H1 (cell line): ENCODE results near the gene RPS6KA2. TPM values are rescaled to one million over a fixed set of nuclear protein-coding genes. Genes with fewer than 3 reads are reported as not detected.

ENCODE experiments used
- CTCF ChIA-PET: fragments of 300-600 bp; sonication (Branson Sonifier 250); formaldehyde crosslinking; loops from one replicate; lab custom pipeline; 2021; ENCODE audit not compliant: partially characterized antibody; lab: Charles Lee
- POLR2A ChIA-PET: fragments of 300-600 bp; sonication (Branson Sonifier 250); formaldehyde crosslinking; loops from one replicate; lab custom pipeline; 2021; ENCODE audit warnings: inconsistent platforms; ENCODE audit not compliant: partially characterized antibody; lab: Charles Lee
- DNase-seq, 2 experiments: peaks; one replicate each; pipeline versions ENCODE4 v3.0.0 to v3.0.0-alpha.2; 2010 to 2022; ENCODE audit warnings: low spot score in 2 of 2, low read depth in 1 of 2, mixed read lengths in 1 of 2
- FAIRE-seq: peaks from 2 replicates; lab custom pipeline; 2011; peaks lifted over from hg19 to GRCh38; lab: Jason Lieb, UNC
- H2AFZ ChIP-seq: 2 replicates; pipeline ENCODE4 v1.8.1; 2012; ENCODE audit warnings: low read length, inconsistent platforms
- H2AK5ac ChIP-seq: 2 replicates; pipeline ENCODE4 v1.6.1; 2013; ENCODE audit warnings: low read depth, low read length
- H2BK120ac ChIP-seq: replicated peaks from 2 replicates; pipeline ENCODE3; 2013; ENCODE audit warnings: low read depth, low read length, inconsistent platforms
- H2BK12ac ChIP-seq: 2 replicates; pipeline ENCODE4 v1.6.1; 2013; ENCODE audit warnings: low read depth, low read length
- H2BK15ac ChIP-seq: 2 replicates; pipeline ENCODE4 v1.6.1; 2013; ENCODE audit warnings: low read length
- H2BK20ac ChIP-seq: 2 replicates; pipeline ENCODE4 v1.6.1; 2013; ENCODE audit warnings: low read length
- H2BK5ac ChIP-seq: 2 replicates; pipeline ENCODE4 v1.6.1; 2013; ENCODE audit warnings: low read depth, low read length
- H3K14ac ChIP-seq: 2 replicates; pipeline ENCODE4 v1.6.1; 2013; ENCODE audit warnings: inconsistent platforms; ENCODE audit not compliant: insufficient read length
- H3K18ac ChIP-seq: 2 replicates; pipeline ENCODE4 v1.6.1; 2013; ENCODE audit warnings: low read length; ENCODE audit errors: extremely low read depth
- H3K23ac ChIP-seq: 2 replicates; pipeline ENCODE4 v1.6.1; 2013; ENCODE audit warnings: inconsistent platforms; ENCODE audit not compliant: insufficient read length
- H3K23me2 ChIP-seq: 2 replicates; pipeline ENCODE4 v1.6.1; 2013; ENCODE audit warnings: low read depth, low read length
- H3K27ac ChIP-seq: 2 replicates; pipeline ENCODE4 v1.6.1; 2011; ENCODE audit warnings: low read depth, low read length, inconsistent platforms
- H3K27me3 ChIP-seq, 4 experiments: replicated peaks in 1 of 4; 1 replicate in 1 of 4; 2 replicates in 3 of 4; pipeline versions ENCODE4 v1.6.1 to v1.8.1; 2011 to 2013; ENCODE audit warnings: low read length in 3 of 4, mild to moderate bottlenecking in 3 of 4, inconsistent platforms in 2 of 4, mixed read lengths in 2 of 4, moderate library complexity in 1 of 4; ENCODE audit not compliant: control insufficient read depth in 3 of 4, insufficient read depth in 3 of 4; ENCODE audit errors: extremely low read depth in 1 of 4
- H3K36me3 ChIP-seq, 4 experiments: 2 replicates each; pipeline versions ENCODE4 v1.6.1 to v1.8.1; 2011 to 2013; ENCODE audit warnings: mild to moderate bottlenecking in 4 of 4, low read length in 3 of 4, moderate library complexity in 2 of 4, control low read depth in 1 of 4, inconsistent platforms in 1 of 4; ENCODE audit not compliant: insufficient read depth in 4 of 4, control insufficient read depth in 2 of 4
- H3K4ac ChIP-seq: replicated peaks from 2 replicates; pipeline ENCODE3; 2013; ENCODE audit warnings: low read length, low read depth, mixed read lengths, inconsistent platforms; ENCODE audit not compliant: insufficient read length
- H3K4me1 ChIP-seq, 4 experiments: replicated peaks in 1 of 4; 1 replicate in 1 of 4; 2 replicates in 3 of 4; pipeline versions ENCODE4 v1.6.1 to v1.8.1; 2011 to 2013; ENCODE audit warnings: low read length in 3 of 4, inconsistent platforms in 2 of 4, mixed read lengths in 1 of 4; ENCODE audit not compliant: insufficient read depth in 4 of 4, control insufficient read depth in 3 of 4
- H3K4me2 ChIP-seq, 2 experiments: 2 replicates each; pipeline versions ENCODE4 v1.6.1 to v1.8.1; 2011 to 2013; ENCODE audit warnings: low read depth in 2 of 2, low read length in 2 of 2, control low read depth in 1 of 2, inconsistent platforms in 1 of 2, mild to moderate bottlenecking in 1 of 2; ENCODE audit not compliant: insufficient read depth in 1 of 2
- H3K4me3 ChIP-seq, 4 experiments: fragments of 200-600, 300-600 bp in 1 of 4; sonication (generic), shearing (Covaris generic), sonication (Bioruptor Twin) in 1 of 4; 2 replicates each; pipeline versions ENCODE4 v1.5.1 to v1.8.1; 2011 to 2016; ENCODE audit warnings: low read length in 4 of 4, low read depth in 3 of 4, control low read depth in 2 of 4, inconsistent platforms in 2 of 4, mild to moderate bottlenecking in 2 of 4, mixed read lengths in 1 of 4, moderate library complexity in 1 of 4; ENCODE audit not compliant: insufficient read depth in 2 of 4; ENCODE audit errors: extremely low read depth in 1 of 4
- H3K56ac ChIP-seq: replicated peaks from 2 replicates; pipeline ENCODE3; 2013; ENCODE audit warnings: low read depth, mild to moderate bottlenecking, mixed read lengths, low read length, inconsistent platforms; ENCODE audit not compliant: insufficient read length
- H3K79me1 ChIP-seq: 2 replicates; pipeline ENCODE4 v1.6.1; 2013; ENCODE audit warnings: low read depth, low read length, control low read depth
- H3K79me2 ChIP-seq, 2 experiments: 2 replicates each; pipeline versions ENCODE4 v1.6.1 to v1.8.1; 2012 to 2013; ENCODE audit warnings: low read length in 2 of 2, mild to moderate bottlenecking in 2 of 2, inconsistent platforms in 1 of 2; ENCODE audit not compliant: insufficient read depth in 2 of 2, control insufficient read depth in 1 of 2
- H3K9ac ChIP-seq, 4 experiments: replicated peaks in 1 of 4; 1 replicate in 1 of 4; 2 replicates in 3 of 4; pipeline versions ENCODE4 v1.6.1 to v1.8.1; 2011 to 2013; ENCODE audit warnings: low read depth in 3 of 4, low read length in 3 of 4, control low read depth in 2 of 4, mild to moderate bottlenecking in 2 of 4, moderate library complexity in 2 of 4, inconsistent platforms in 1 of 4; ENCODE audit errors: extremely low read depth in 1 of 4
- H3K9me3 ChIP-seq, 2 experiments: 2 replicates each; pipeline versions ENCODE4 v1.6.1 to v1.8.1; 2012 to 2013; ENCODE audit warnings: mild to moderate bottlenecking in 2 of 2, moderate library complexity in 2 of 2, control low read depth in 1 of 2, inconsistent platforms in 1 of 2, low read depth in 1 of 2, low read length in 1 of 2, mixed read lengths in 1 of 2; ENCODE audit not compliant: insufficient read depth in 2 of 2
- H4K20me1 ChIP-seq, 2 experiments: replicated peaks in 1 of 2; 2 replicates each; pipeline versions ENCODE3 to v1.8.1; 2011 to 2013; ENCODE audit warnings: inconsistent platforms in 2 of 2, low read length in 2 of 2, mild to moderate bottlenecking in 1 of 2; ENCODE audit not compliant: insufficient read depth in 2 of 2, control insufficient read depth in 1 of 2
- H4K5ac ChIP-seq: 2 replicates; pipeline ENCODE4 v1.6.1; 2013; ENCODE audit warnings: low read length, low read depth, mixed read lengths, inconsistent platforms; ENCODE audit not compliant: insufficient read length
- H4K8ac ChIP-seq: 2 replicates; pipeline ENCODE4 v1.8.0; 2013; ENCODE audit warnings: mild to moderate bottlenecking, moderate library complexity, low read length, inconsistent platforms; ENCODE audit not compliant: insufficient read depth; ENCODE audit errors: extremely low read depth
- H4K91ac ChIP-seq: replicated peaks from 2 replicates; pipeline ENCODE3; 2013; ENCODE audit warnings: low read length, mixed read lengths, inconsistent platforms; ENCODE audit not compliant: insufficient read length
- BRCA1 ChIP-seq: IDR thresholded peaks from 2 replicates; pipeline ENCODE4 v1.6.1; 2012; ENCODE audit warnings: low read depth, low read length, improper control_type of control experiment
- CEBPB ChIP-seq: IDR thresholded peaks from 2 replicates; pipeline ENCODE4 v1.6.1; 2012; ENCODE audit warnings: low read depth, low read length
- CREB1 ChIP-seq: IDR thresholded peaks from 2 replicates; pipeline ENCODE4 v1.6.1; 2012; ENCODE audit warnings: inconsistent platforms
- EGR1 ChIP-seq: IDR thresholded peaks from 2 replicates; pipeline ENCODE4 v1.6.1; 2011; ENCODE audit warnings: low read depth, low read length, borderline replicate concordance
- POLR2AphosphoS5 ChIP-seq: IDR thresholded peaks from 2 replicates; pipeline ENCODE4 v1.6.1; 2011; ENCODE audit warnings: low read depth, low read length
- POU5F1 ChIP-seq: IDR thresholded peaks from 2 replicates; pipeline ENCODE4 v1.6.1; 2011; ENCODE audit warnings: low read depth, mild to moderate bottlenecking, low read length, moderate library complexity
- WGBS, 2 experiments: shearing (Covaris generic) in 1 of 2; methylation state at CpG; one replicate each; pipeline versions ENCODE4 v1.1.6 to v1.1.7; 2013 to 2015; ENCODE audit warnings: low lambda C conversion rate in 2 of 2, mixed read lengths in 2 of 2, inconsistent platforms in 1 of 2, low coverage in 1 of 2, missing lambda C conversion rate in 1 of 2; ENCODE audit not compliant: insufficient replicate concordance in 2 of 2, insufficient coverage in 1 of 2, insufficient read length in 1 of 2; ENCODE audit errors: extremely low coverage in 1 of 2, missing lambda C conversion rate in 1 of 2; 5-methylcytosine and 5-hydroxymethylcytosine counted together
- polyA plus RNA-seq, 7 experiments: library from polyadenylated mRNA; depleted of rRNA in 3 of 7; stranded (reverse) in 5 of 7; unstranded in 2 of 7; fragments of >200 nt in 5 of 7; fragments of 200-250 nt in 2 of 7; gene quantifications; 1 replicate in 5 of 7; 2 replicates in 1 of 7; 4 replicates in 1 of 7; pipeline versions ENCODE4 v1.2.1 to v1.2.3, GENCODE V29; 2011 to 2013; ENCODE audit warnings: missing spikeins in 2 of 7, mixed read lengths in 2 of 7
- total RNA-seq: library from RNA; stranded (reverse); fragmentation: NEBNext Ultra II Directional; extraction: Animal tissue kit (Norgen Biotek cat#: 25700); gene quantifications from 2 replicates; pipeline ENCODE4 v1.2.1, GENCODE V29; 2021

The RPS6KA2 gene
- total and polyA plus RNA-seq, 2 of the 8 experiments (the other 6 are each of a cell fraction or from before 2014, with no cell fraction given) = 8.8 to 25.7 TPM

DNA sequence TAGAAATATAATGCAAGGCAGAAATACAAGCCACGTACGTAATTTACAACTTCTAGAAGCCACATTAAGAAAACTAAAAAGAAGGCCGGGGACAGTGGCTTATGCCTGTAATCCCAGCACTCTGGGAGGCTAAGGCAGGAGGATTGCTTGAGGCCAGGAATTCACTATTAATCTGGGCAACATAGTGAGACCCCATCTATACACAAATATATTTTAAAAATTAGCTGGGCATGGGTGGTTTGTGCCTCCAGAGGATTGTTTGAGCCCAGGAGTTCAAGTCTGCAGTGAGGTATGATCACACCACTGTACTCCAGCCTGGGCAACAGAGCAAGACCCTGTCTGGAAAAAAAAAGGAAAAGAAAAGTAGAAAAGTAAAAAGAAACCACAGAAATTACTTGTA, 256.6 kb downstream of the RPS6KA2 start:
- Histone ChIP-seq H3K4me3 (no peak overlapping the region), H3K23ac (no peak overlapping the region), H4K8ac (no peak overlapping the region), H3K14ac (no peak overlapping the region), H2BK15ac (no peak overlapping the region), H3K9ac (no peak overlapping the region), H3K4ac (no peak overlapping the region), H3K4me2 (no peak overlapping the region), H4K5ac (no peak overlapping the region), H3K23me2 (no peaks in the 10 kb centered on the region), H2BK5ac (no peak overlapping the region), H2AK5ac (no peak overlapping the region), H4K91ac (no peak overlapping the region), H3K4me1 (peaks cover 2 to 10% (median 7%) of the 10 kb centered on the region in 4 experiments; a peak in 6 of 7 replicates), H2AFZ (no peak overlapping the region), H3K36me3 (no peaks in the 10 kb centered on the region), H2BK12ac (no peak overlapping the region), H3K27ac (no peak overlapping the region), H3K79me2 (no peaks in the 10 kb centered on the region), H3K18ac (no peak overlapping the region), H3K79me1 (no peaks in the 10 kb centered on the region), H2BK120ac (no peak overlapping the region), H2BK20ac (no peak overlapping the region), H4K20me1 (no peaks in the 10 kb centered on the region), H3K9me3 (no peaks in the 10 kb centered on the region), H3K56ac (no peak overlapping the region), H3K27me3 (no peaks in the 10 kb centered on the region)
- 94% methylated on average over 3 of the region's 3 CpGs; no CpG with 5 or more reads in 1 of the 2 experiments for WGBS, 2 experiments
- FAIRE-seq (no peak), DNase-seq (no peak)
- POLR2A ChIA-PET = no interaction called here
- CTCF ChIA-PET = interaction anchor here (0.6 to 1.6 kb wide), 3 partner anchors 8 to 57 kb away, joined by 3 to 5 read pairs (median 3); no protein-coding TSS in a partner anchor
- TF ChIP-seq CREB1 = no peak
- no peak for TF ChIP-seq POLR2AphosphoS5
- TF ChIP-seq CEBPB = no peak
- TF ChIP-seq EGR1 = no peak
- no peak for TF ChIP-seq POU5F1
- TF ChIP-seq BRCA1 = no peak
